GM12872 (cell line): ENCODE results near the gene SFT2D3.

ENCODE experiments used
- CTCF ChIP-seq: IDR thresholded peaks from 3 replicates; pipeline ENCODE4 v1.5.1; 2011; ENCODE audit warnings: low read depth, mild to moderate bottlenecking, low read length, moderate library complexity; ENCODE audit not compliant: insufficient read depth

The SFT2D3 gene

GRCh38 chr2:127733816-127734537, 32.7 kb downstream of the SFT2D3 start:
- no peak for TF ChIP-seq CTCF

GRCh38 chr2:127735044-127735443, 33.7 kb downstream of the SFT2D3 start:
- TF ChIP-seq CTCF, result no peak

GRCh38 chr2:127735537-127736399, 34.5 kb downstream of the SFT2D3 start:
- TF ChIP-seq CTCF, result no peak

- no peak for TF ChIP-seq CTCF
Measured at GRCh38 chr2:127737892-127738291, 36.6 kb downstream of the SFT2D3 start.

GRCh38 chr2:127739800-127740199, 38.5 kb downstream of the SFT2D3 start:
- no peak for TF ChIP-seq CTCF

GRCh38 chr2:127740665-127741288, 39.5 kb downstream of the SFT2D3 start:
- TF ChIP-seq CTCF, result no peak

GRCh38 chr2:127743477-127744026, 42.3 kb downstream of the SFT2D3 start:
- peak; percentile 23; the same call in 1 of the 3 replicates for TF ChIP-seq CTCF
